ENCODE results near the gene IL13. TPM values are rescaled to one million over a fixed set of nuclear protein-coding genes. Genes with fewer than 3 reads are reported as not detected.

Gene IL13
- total and polyA plus RNA-seq, 2 experiments from 2014 or later, result not detected

- in situ Hi-C loops (cut with MboI), result no loop called here
Observed at GRCh38 chr5:132662925-132663770, 5.2 kb downstream of the IL13 start.

GRCh38 chr5:132663771-132664695 is 6.1 kb downstream of the IL13 start:
- DNase-seq, result no peak
- in situ Hi-C loops (cut with MboI), result no loop called here
- Histone ChIP-seq H3K4me1 (ENCODE audit: insufficient read depth) (no peaks in the 10 kb centered on the region), H3K4me2 (ENCODE audit: unreplicated experiment) (no peak overlapping the region), H2AFZ (no peak overlapping the region), H3F3A (ENCODE audit: insufficient read depth) (no peaks in the 10 kb centered on the region), H3K9me2 (ENCODE audit: insufficient read depth) (no peaks in the 10 kb centered on the region), H3K27ac (no peak overlapping the region), H3K9me3 (ENCODE audit: low read depth) (no peaks in the 10 kb centered on the region), H3K36me3 (ENCODE audit: low read depth) (no peaks in the 10 kb centered on the region), H3K4me3 (no peak overlapping the region), H4K20me1 (ENCODE audit: insufficient read depth) (no peaks in the 10 kb centered on the region), H3K9ac (no peak overlapping the region), H3K79me2 (ENCODE audit: insufficient read depth) (no peaks in the 10 kb centered on the region), H3K27me3 (replicated peaks; ENCODE audit: insufficient read depth) (no peaks in the 10 kb centered on the region)
- WGBS, 2 experiments (ENCODE audit: low coverage in 1 of 2, low lambda C conversion rate in 2 of 2, missing lambda C conversion rate in 2 of 2), result 89% methylated on average over 13 of the region's 13 CpGs
- TF ChIP-seq EZH2 (IDR thresholded peaks at IDR 0.05; ENCODE audit: insufficient read depth, poor library complexity, severe bottlenecking), result no peak
- no peak for TF ChIP-seq EZH2phosphoT487 (IDR thresholded peaks at IDR 0.05; ENCODE audit: insufficient read depth, low read depth)

More at GRCh38 chr5:132662925-132663770, 5.2 kb downstream of the IL13 start:
- Histone ChIP-seq H3K27ac (no peak overlapping the region), H3K4me2 (ENCODE audit: unreplicated experiment) (no peak overlapping the region), H3K4me3 (no peak overlapping the region), H3K27me3 (replicated peaks; ENCODE audit: insufficient read depth) (no peaks in the 10 kb centered on the region), H3K9me2 (ENCODE audit: insufficient read depth) (no peaks in the 10 kb centered on the region), H3K36me3 (ENCODE audit: low read depth) (no peaks in the 10 kb centered on the region), H3K4me1 (ENCODE audit: insufficient read depth) (no peaks in the 10 kb centered on the region), H2AFZ (no peak overlapping the region), H3K9ac (no peak overlapping the region), H3K79me2 (ENCODE audit: insufficient read depth) (no peaks in the 10 kb centered on the region), H3F3A (ENCODE audit: insufficient read depth) (no peaks in the 10 kb centered on the region), H3K9me3 (ENCODE audit: low read depth) (no peaks in the 10 kb centered on the region), H4K20me1 (ENCODE audit: insufficient read depth) (no peaks in the 10 kb centered on the region)
- 88% methylated on average over 25 of the region's 25 CpGs for WGBS, 2 experiments (ENCODE audit: low coverage in 1 of 2, low lambda C conversion rate in 2 of 2, missing lambda C conversion rate in 2 of 2)
- peak; percentile 24 for DNase-seq
- TF ChIP-seq EZH2 (IDR thresholded peaks at IDR 0.05; ENCODE audit: insufficient read depth, poor library complexity, severe bottlenecking), result no peak
- no peak for TF ChIP-seq EZH2phosphoT487 (IDR thresholded peaks at IDR 0.05; ENCODE audit: insufficient read depth, low read depth)

- no peak overlapping the region for H3K4me3 ChIP-seq
- H3K4me2 ChIP-seq (ENCODE audit: unreplicated experiment), result no peak overlapping the region
- H3K27ac ChIP-seq, result no peak overlapping the region
- no peaks in the 10 kb centered on the region for H4K20me1 ChIP-seq (ENCODE audit: insufficient read depth)
- no peaks in the 10 kb centered on the region for H3K9me2 ChIP-seq (ENCODE audit: insufficient read depth)
- no peaks in the 10 kb centered on the region for H3K36me3 ChIP-seq (ENCODE audit: low read depth)
- no peak for DNase-seq
- 86 to 90% methylated on average over 9 of the region's 9 CpGs for WGBS, 2 experiments (ENCODE audit: low coverage in 1 of 2, low lambda C conversion rate in 2 of 2, missing lambda C conversion rate in 2 of 2)
- no peak overlapping the region for H3K9ac ChIP-seq
- H2AFZ ChIP-seq, result no peak overlapping the region
- TF ChIP-seq EZH2 (IDR thresholded peaks at IDR 0.05; ENCODE audit: insufficient read depth, poor library complexity, severe bottlenecking) (no peak), EZH2phosphoT487 (IDR thresholded peaks at IDR 0.05; ENCODE audit: insufficient read depth, low read depth) (no peak)
- H3K27me3 ChIP-seq (replicated peaks; ENCODE audit: insufficient read depth), result no peaks in the 10 kb centered on the region
- H3K9me3 ChIP-seq (ENCODE audit: low read depth), result no peaks in the 10 kb centered on the region
- no peaks in the 10 kb centered on the region for H3K4me1 ChIP-seq (ENCODE audit: insufficient read depth)
- H3F3A ChIP-seq (ENCODE audit: insufficient read depth), result no peaks in the 10 kb centered on the region
- in situ Hi-C loops (cut with MboI), result no loop called here
- H3K79me2 ChIP-seq (ENCODE audit: insufficient read depth), result no peaks in the 10 kb centered on the region
Observed at GRCh38 chr5:132664696-132665209, 6.8 kb downstream of the IL13 start.

GRCh38 chr5:132665574-132666080 is 7.7 kb downstream of the IL13 start:
- Histone ChIP-seq H3K9me2 (ENCODE audit: insufficient read depth) (no peaks in the 10 kb centered on the region), H3K9ac (no peak overlapping the region), H3K4me3 (no peak overlapping the region), H3K9me3 (ENCODE audit: low read depth) (no peaks in the 10 kb centered on the region), H3F3A (ENCODE audit: insufficient read depth) (no peaks in the 10 kb centered on the region), H4K20me1 (ENCODE audit: insufficient read depth) (no peaks in the 10 kb centered on the region), H3K36me3 (ENCODE audit: low read depth) (no peaks in the 10 kb centered on the region), H3K27ac (no peak overlapping the region), H3K4me2 (ENCODE audit: unreplicated experiment) (no peak overlapping the region), H2AFZ (no peak overlapping the region), H3K79me2 (ENCODE audit: insufficient read depth) (no peaks in the 10 kb centered on the region), H3K4me1 (ENCODE audit: insufficient read depth) (no peaks in the 10 kb centered on the region), H3K27me3 (replicated peaks; ENCODE audit: insufficient read depth) (no peaks in the 10 kb centered on the region)
- WGBS, 2 experiments (ENCODE audit: low coverage in 1 of 2, low lambda C conversion rate in 2 of 2, missing lambda C conversion rate in 2 of 2), result 93 to 94% methylated on average over 20 to 21 of the region's 21 CpGs
- TF ChIP-seq EZH2phosphoT487 (IDR thresholded peaks at IDR 0.05; ENCODE audit: insufficient read depth, low read depth) (no peak), EZH2 (IDR thresholded peaks at IDR 0.05; ENCODE audit: insufficient read depth, poor library complexity, severe bottlenecking) (no peak)
- no peak for DNase-seq
- in situ Hi-C loops (cut with MboI), result no loop called here
